Aorta (tissue), 5 donors: Measurements from ENCODE around the gene GPC3. TPM values are rescaled to one million over a fixed set of nuclear protein-coding genes. Genes with fewer than 3 reads are reported as not detected.

Experiments
- ATAC-seq: fragments of 200-7000 bp; cut with Tn5 transposase; one replicate; pipeline ENCODE4 v1.9.1; 2022; ENCODE audit warnings: moderate library complexity; ENCODE audit not compliant: low FRiP score
- DNase-seq, 2 donors: peaks; one replicate each; pipeline ENCODE4 v3.0.0-alpha.2; 2020
- H3K27ac ChIP-seq, 2 donors: one replicate each; pipeline ENCODE4 v1.5.1; 2013; ENCODE audit warnings: low read length in 2 of 2, mild to moderate bottlenecking in 2 of 2, moderate library complexity in 2 of 2, control low read depth in 1 of 2, inconsistent platforms in 1 of 2, low read depth in 1 of 2
- H3K27me3 ChIP-seq, 2 donors: one replicate each; pipeline ENCODE4 v1.6.1; 2013; ENCODE audit warnings: control low read depth in 1 of 2, low read length in 1 of 2, mild to moderate bottlenecking in 1 of 2, moderate library complexity in 1 of 2; ENCODE audit not compliant: insufficient read depth in 2 of 2, control insufficient read depth in 1 of 2
- H3K36me3 ChIP-seq, 2 donors: one replicate each; pipeline ENCODE4 v1.6.1; 2013; ENCODE audit warnings: control low read depth in 1 of 2, low read length in 1 of 2, mild to moderate bottlenecking in 1 of 2; ENCODE audit not compliant: insufficient read depth in 2 of 2, control insufficient read depth in 1 of 2
- H3K4me1 ChIP-seq, 2 donors: one replicate each; pipeline ENCODE4 v1.6.1; 2013; ENCODE audit warnings: low read length in 2 of 2, control low read depth in 1 of 2, mild to moderate bottlenecking in 1 of 2, moderate library complexity in 1 of 2; ENCODE audit not compliant: insufficient read depth in 2 of 2, control insufficient read depth in 1 of 2
- H3K4me3 ChIP-seq, 2 donors: one replicate each; pipeline ENCODE4 v1.5.1; 2013; ENCODE audit warnings: low read length in 2 of 2, control low read depth in 1 of 2, mild to moderate bottlenecking in 1 of 2
- H3K9me3 ChIP-seq: one replicate; pipeline ENCODE4 v1.6.1; 2013; ENCODE audit warnings: mild to moderate bottlenecking, low read length; ENCODE audit not compliant: control insufficient read depth
- WGBS, 2 donors: extraction: QIAGEN DNeasy Blood & Tissue Kit; methylation state at CpG; one replicate each; pipeline ENCODE4 v1.1.7; 2013; 5-methylcytosine and 5-hydroxymethylcytosine counted together
- intact Hi-C, 2 donors: fragments of 100-400 bp; cut with DNase I; formaldehyde crosslinking; loops; one replicate each; pipeline versions ENCODE4 v1.14.2 to v1.15.0; 2022
- polyA plus RNA-seq, 2 donors: library from polyadenylated mRNA; stranded (reverse); fragments of 200-250 nt; gene quantifications; one replicate each; pipeline ENCODE4 v1.2.3, GENCODE V29; 2013
- total RNA-seq, 2 donors: library from RNA; stranded (reverse); fragmentation: NEBNext Ultra II Directional; extraction: Animal tissue kit (Norgen Biotek cat#: 25700); gene quantifications; one replicate each; pipeline ENCODE4 v1.2.1, GENCODE V29; 2021
- donor health status: healthy with polysubstance abuse.
- donor health status: Bipolar disorder and iron deficiency.
- donor health status: DM: no; HTN: no; CAD: no.
- donor health status: DM: no; HTN: no; CAD: no.
- donor health status: DM: yes; HTN: yes; CAD: no.

Gene GPC3
- total and polyA plus RNA-seq, 4 donors: 1.1 to 13.2 (median 5.0) TPM

DNA sequence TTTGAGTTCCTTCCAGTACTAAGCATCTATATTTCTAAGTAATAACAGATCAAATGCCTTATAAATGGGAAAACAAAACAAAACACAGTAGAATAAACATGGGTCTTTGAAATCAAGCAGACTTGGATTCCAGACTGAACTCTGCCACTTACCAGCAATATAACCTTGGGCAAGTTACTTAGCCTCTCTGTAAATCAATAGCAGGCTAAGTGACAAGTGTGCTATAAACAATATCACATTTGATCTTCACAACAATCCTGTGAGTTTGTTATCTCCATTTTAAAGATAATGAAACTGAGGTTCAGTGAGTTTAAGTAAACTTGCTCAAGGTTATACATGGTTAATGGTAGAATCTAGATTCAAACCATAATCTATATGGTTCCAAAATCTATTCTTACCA, 165.8 kb downstream of the GPC3 start:
- intact Hi-C loops: no loop called here
- no peaks in the 10 kb centered on the region for H3K36me3 ChIP-seq
- no peak for DNase-seq
- H3K9me3 ChIP-seq: no peaks in the 10 kb centered on the region
- no peaks in the 10 kb centered on the region for H3K27me3 ChIP-seq
- H3K4me3 ChIP-seq: no peak overlapping the region
- no peak overlapping the region for H3K27ac ChIP-seq
- no peak for ATAC-seq
- no peaks in the 10 kb centered on the region for H3K4me1 ChIP-seq

DNA sequence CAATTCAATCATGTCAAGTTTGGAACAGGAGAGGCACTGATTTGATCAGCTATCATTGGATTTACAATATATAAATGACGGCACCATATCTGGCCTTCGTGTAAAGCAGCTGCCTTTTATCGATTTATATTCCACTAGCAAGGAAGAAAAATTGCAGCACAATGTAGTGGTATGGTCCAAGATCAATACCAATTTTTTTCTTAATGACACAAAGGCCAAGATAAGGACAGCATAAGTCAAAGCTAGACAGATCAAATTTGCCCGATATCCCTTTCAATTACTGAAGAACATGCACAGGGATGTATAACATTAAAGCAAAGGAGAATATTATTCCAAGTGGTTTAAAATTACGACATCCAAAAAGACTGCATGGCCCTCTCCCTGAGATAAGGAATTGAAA, 167.4 kb downstream of the GPC3 start:
- no peak for ATAC-seq
- intact Hi-C loops: no loop called here

DNA sequence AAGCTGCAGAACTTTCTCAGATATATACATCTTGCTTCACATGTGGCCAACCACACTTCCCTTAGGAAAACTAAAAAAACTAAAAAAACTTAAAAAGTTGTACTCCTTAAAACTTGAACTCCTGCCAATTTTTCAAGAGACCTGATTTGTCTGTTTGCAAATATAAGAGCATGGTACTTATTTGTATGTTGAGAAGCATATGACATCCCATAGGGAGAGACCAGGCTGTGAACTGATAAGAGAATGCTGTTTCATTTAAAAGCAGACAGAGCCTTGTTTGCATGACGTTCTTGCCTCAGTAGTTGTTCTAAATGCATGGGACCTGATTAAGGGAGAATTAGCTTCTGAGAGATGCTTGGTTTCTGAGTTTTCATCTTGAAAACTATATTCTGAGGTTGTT, 169.9 kb downstream of the GPC3 start:
- DNase-seq (no peak), ATAC-seq (no peak)
- no peaks in the 10 kb centered on the region for H3K27me3 ChIP-seq
- no peak overlapping the region for H3K27ac ChIP-seq
- WGBS, 2 donors: 38 to 77% methylated on average over 1 of the region's 1 CpG
- H3K4me3 ChIP-seq: no peak overlapping the region
- intact Hi-C loops: no loop called here
- no peaks in the 10 kb centered on the region for H3K36me3 ChIP-seq
- no peaks in the 10 kb centered on the region for H3K9me3 ChIP-seq
- H3K4me1 ChIP-seq: no peaks in the 10 kb centered on the region

More for the DNA sequence above, 167.4 kb downstream of the GPC3 start:
- H3K27me3 ChIP-seq: no peaks in the 10 kb centered on the region
- H3K36me3 ChIP-seq: no peaks in the 10 kb centered on the region
- no peak overlapping the region for H3K4me3 ChIP-seq
- 59% methylated on average over 5 of the region's 5 CpGs for WGBS, 2 donors
- H3K4me1 ChIP-seq: no peaks in the 10 kb centered on the region
- no peak overlapping the region for H3K27ac ChIP-seq
- no peaks in the 10 kb centered on the region for H3K9me3 ChIP-seq
- DNase-seq: no peak

DNA sequence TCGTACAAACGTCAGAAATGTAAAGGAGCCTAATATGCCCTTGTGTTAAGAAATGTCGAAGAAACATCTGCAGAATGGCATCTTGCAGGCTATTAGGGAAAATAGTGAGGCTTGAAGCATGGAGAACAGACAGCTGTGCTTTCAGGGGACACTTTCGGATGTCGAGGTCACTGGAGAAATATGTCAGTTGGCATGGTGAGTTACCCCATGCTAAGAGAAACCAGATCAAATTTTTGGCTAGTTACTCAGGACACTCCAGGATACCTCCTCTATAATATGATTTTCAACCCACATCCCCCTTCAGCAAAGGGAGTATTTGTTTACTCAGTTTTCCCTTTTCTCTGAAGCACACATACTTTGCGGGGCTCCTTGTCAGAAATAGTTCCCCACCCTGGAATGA, 171.4 kb downstream of the GPC3 start:
- ATAC-seq: no peak
- intact Hi-C loops: no loop called here
- H3K9me3 ChIP-seq: no peaks in the 10 kb centered on the region
- no peaks in the 10 kb centered on the region for H3K4me1 ChIP-seq
- WGBS, 2 donors: 52 to 64% methylated on average over 6 of the region's 6 CpGs
- H3K36me3 ChIP-seq: no peaks in the 10 kb centered on the region
- no peak overlapping the region for H3K4me3 ChIP-seq
- H3K27me3 ChIP-seq: no peaks in the 10 kb centered on the region
- H3K27ac ChIP-seq: no peak overlapping the region
- DNase-seq: no peak

DNA sequence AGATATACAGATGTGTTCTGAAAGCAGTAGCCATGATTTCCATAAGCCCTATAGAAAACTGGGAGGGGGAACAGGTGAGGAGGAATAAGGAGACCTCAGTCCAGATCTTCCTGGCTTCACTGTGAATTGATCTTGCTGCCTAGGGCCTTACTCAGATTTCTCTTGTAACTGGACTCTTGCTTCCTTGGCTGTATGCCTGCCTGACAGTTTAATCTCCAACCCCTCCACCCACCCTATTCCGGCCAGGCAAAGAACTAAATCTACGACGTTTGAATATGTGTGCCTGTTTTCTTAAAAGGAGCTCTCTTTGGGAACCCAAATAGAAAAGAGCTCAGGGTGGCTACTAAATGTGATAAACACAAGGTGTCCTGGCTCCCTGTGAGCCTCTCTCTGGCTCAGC, 173.0 kb downstream of the GPC3 start:
- H3K36me3 ChIP-seq: no peaks in the 10 kb centered on the region
- DNase-seq (no peak), ATAC-seq (peak; percentile 11)
- no peaks in the 10 kb centered on the region for H3K27me3 ChIP-seq
- H3K4me3 ChIP-seq: no peak overlapping the region
- intact Hi-C loops: no loop called here
- H3K4me1 ChIP-seq: no peaks in the 10 kb centered on the region
- 46 to 48% methylated on average over 3 of the region's 3 CpGs for WGBS, 2 donors
- H3K9me3 ChIP-seq: no peaks in the 10 kb centered on the region
- H3K27ac ChIP-seq: no peak overlapping the region

DNA sequence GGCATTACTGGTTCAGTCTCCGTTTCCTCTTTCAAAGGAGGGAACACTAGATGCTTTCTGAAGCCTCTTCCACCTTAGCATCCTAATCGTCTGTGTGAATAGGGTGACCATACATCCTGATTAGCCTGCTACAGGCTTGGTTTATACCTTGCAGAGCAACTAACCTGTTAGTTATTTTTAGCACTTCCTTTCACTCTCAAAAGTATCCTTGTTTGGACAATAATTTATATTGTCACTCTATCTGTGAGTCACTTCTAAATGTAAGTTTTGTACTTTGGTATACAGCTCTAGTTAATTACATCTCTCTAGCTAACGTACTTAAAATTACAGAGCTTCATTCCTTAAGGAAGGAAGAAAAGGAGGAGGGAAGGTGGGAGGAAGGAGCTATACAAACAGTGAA, 174.5 kb downstream of the GPC3 start:
- WGBS, 2 donors: 81 to 86% methylated on average over 3 of the region's 3 CpGs
- H3K36me3 ChIP-seq: no peaks in the 10 kb centered on the region
- intact Hi-C loops: no loop called here
- no peak overlapping the region for H3K4me3 ChIP-seq
- DNase-seq: no peak
- no peaks in the 10 kb centered on the region for H3K4me1 ChIP-seq
- H3K27ac ChIP-seq: no peak overlapping the region
- H3K9me3 ChIP-seq: no peaks in the 10 kb centered on the region
- H3K27me3 ChIP-seq: no peaks in the 10 kb centered on the region
- ATAC-seq: no peak

- WGBS, 2 donors: 65 to 88% methylated on average over 6 of the region's 6 CpGs
- no peak overlapping the region for H3K4me3 ChIP-seq
- H3K9me3 ChIP-seq: no peaks in the 10 kb centered on the region
- ATAC-seq (no peak), DNase-seq (no peak)
- no peaks in the 10 kb centered on the region for H3K4me1 ChIP-seq
- no peaks in the 10 kb centered on the region for H3K36me3 ChIP-seq
- intact Hi-C loops: no loop called here
- H3K27ac ChIP-seq: no peak overlapping the region
- no peaks in the 10 kb centered on the region for H3K27me3 ChIP-seq
These were observed 181.3 kb downstream of the GPC3 start for GRCh38 chrX:133804072-133804471.

DNA sequence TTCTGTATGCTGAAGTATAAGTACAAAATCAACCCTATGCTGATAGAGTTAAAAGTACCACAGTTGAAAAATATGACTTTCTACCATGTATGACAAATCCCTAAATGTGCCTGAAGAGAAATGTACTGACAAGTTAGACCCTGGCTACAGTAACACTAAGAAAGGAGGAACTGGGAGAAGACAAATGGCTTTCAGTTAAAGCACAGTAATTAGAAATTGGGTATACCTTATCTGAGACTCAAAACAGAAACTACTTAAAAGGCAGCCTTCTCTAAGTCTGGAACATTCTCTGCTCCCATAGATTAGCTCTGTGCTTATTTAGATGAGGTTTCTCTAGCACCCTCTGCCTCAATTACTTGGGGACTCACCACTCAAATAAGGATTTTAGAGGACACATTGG, 189.1 kb downstream of the GPC3 start:
- H3K27ac ChIP-seq: no peak overlapping the region
- no peaks in the 10 kb centered on the region for H3K9me3 ChIP-seq
- H3K4me3 ChIP-seq: no peak overlapping the region
- intact Hi-C loops: loop anchor here (10.0 kb wide), 3 partner anchors 229 to 599 kb away; no protein-coding TSS in a partner anchor
- no peaks in the 10 kb centered on the region for H3K27me3 ChIP-seq
- no peaks in the 10 kb centered on the region for H3K4me1 ChIP-seq
- DNase-seq (no peak), ATAC-seq (no peak)
- no peaks in the 10 kb centered on the region for H3K36me3 ChIP-seq

DNA sequence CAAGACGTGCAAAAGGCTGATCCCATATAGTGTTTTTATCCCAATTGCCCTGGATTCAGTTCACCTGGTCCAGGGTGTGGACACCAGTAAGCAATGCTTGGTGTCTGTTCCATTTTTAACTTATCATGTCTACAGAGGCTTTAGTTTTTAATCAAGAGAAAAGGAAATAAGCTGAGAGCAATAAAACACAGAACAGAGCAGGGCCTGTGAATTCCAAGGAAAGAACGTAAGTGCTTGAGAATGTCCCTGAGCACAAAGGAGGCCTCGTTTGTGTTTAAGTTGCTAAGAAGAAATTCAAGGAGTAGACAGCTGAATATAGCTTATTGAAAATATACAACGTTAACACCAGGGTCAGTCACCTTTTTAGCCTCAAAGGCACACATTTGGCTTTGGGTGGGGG, 191.3 kb downstream of the GPC3 start:
- no peaks in the 10 kb centered on the region for H3K9me3 ChIP-seq
- DNase-seq: no peak
- intact Hi-C loops: loop anchor here (5.0 to 10.0 kb wide), 5 partner anchors 128 to 601 kb away; no protein-coding TSS in a partner anchor
- H3K27ac ChIP-seq: no peak overlapping the region
- H3K36me3 ChIP-seq: no peaks in the 10 kb centered on the region
- 42 to 64% methylated on average over 4 of the region's 4 CpGs for WGBS, 2 donors
- ATAC-seq: no peak
- H3K27me3 ChIP-seq: no peaks in the 10 kb centered on the region
- H3K4me3 ChIP-seq: no peak overlapping the region
- H3K4me1 ChIP-seq: no peaks in the 10 kb centered on the region
